ENCODE measurements around the gene ZNF407.

DNA sequence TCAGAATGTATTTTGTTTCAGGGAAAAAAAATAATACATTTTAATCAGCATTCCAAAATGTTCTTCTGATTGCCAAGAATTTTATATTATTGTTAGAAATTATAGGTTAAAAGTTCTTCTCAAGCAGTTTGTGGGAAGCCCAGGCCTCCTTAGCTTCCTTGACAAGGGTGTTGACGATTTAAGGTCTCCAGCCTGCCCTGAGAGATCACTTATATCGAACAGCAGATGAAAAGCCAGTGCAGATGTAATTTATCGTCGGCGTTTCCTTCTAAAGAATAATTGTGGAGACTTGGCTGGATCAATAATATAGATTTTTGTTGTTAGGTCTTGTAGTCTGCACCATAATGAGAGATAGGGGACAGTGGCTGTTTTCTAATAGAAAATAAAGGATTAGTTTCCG is 280.6 kb downstream of the ZNF407 start:
- TF ChIP-seq, protein P1, sequence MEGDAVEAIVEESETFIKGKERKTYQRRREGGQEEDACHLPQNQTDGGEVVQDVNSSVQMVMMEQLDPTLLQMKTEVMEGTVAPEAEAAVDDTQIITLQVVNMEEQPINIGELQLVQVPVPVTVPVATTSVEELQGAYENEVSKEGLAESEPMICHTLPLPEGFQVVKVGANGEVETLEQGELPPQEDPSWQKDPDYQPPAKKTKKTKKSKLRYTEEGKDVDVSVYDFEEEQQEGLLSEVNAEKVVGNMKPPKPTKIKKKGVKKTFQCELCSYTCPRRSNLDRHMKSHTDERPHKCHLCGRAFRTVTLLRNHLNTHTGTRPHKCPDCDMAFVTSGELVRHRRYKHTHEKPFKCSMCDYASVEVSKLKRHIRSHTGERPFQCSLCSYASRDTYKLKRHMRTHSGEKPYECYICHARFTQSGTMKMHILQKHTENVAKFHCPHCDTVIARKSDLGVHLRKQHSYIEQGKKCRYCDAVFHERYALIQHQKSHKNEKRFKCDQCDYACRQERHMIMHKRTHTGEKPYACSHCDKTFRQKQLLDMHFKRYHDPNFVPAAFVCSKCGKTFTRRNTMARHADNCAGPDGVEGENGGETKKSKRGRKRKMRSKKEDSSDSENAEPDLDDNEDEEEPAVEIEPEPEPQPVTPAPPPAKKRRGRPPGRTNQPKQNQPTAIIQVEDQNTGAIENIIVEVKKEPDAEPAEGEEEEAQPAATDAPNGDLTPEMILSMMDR (IDR thresholded peaks at IDR 0.05; ENCODE audit: borderline replicate concordance, extremely low read depth, low read length, poor library complexity, severe bottlenecking) = no peak
- TF ChIP-seq EZH2 (IDR thresholded peaks at IDR 0.05; ENCODE audit: borderline replicate concordance, low read depth, low read length, severe bottlenecking) = no peak

All from DND-41 (cell line).